ENCODE measurements around the gene MFAP3L.

DNA sequence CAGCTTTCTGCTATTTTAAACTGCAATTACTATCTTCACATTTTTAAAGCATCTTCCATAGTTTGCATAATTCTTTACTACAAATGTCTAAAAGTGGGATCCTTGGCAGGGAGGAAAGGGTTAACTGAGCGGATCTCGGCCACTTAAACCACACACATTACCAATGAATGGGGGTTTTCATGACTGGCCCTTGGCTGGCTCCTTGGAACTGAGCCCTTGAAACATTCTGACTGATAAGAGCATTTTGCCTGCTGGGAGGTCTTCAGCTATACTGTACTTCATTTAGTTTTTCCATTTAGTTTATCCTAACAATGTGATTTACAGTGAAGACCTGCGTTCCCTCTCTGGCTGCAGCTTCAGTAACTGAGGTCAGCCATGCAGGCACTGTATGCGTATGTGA is 31.7 kb upstream of the MFAP3L start:
- TF ChIP-seq POLR2A (IDR thresholded peaks at IDR 0.05; ENCODE audit: low read depth, low read length) (no peak), POLR2AphosphoS5 (IDR thresholded peaks at IDR 0.05; ENCODE audit: low read depth, low read length) (no peak)
